SK-N-SH (cell line): ENCODE measurements around the gene LRIT2.

Source experiments
- GATA2 ChIP-seq: sonication (generic); formaldehyde crosslinking; IDR thresholded peaks from 2 replicates; pipeline ENCODE4 v1.5.0; 2020; ENCODE audit warnings: mild to moderate bottlenecking, missing genetic modification reagents
- MEF2A ChIP-seq: IDR thresholded peaks from 2 replicates; pipeline ENCODE4 v1.4.0; 2012; ENCODE audit warnings: low read depth, borderline replicate concordance
- MXI1 ChIP-seq: IDR thresholded peaks from 2 replicates; pipeline ENCODE4 v1.6.1; 2012; ENCODE audit warnings: mild to moderate bottlenecking, low read depth, low read length, improper control_type of control experiment
- POLR2AphosphoS5 ChIP-seq: IDR thresholded peaks from 2 replicates; pipeline ENCODE4 v1.6.1; 2012; ENCODE audit warnings: low read depth, low read length
- REST ChIP-seq: IDR thresholded peaks from 2 replicates; pipeline ENCODE4 v1.6.1; 2012; ENCODE audit warnings: mild to moderate bottlenecking, low read depth, low read length, moderate library complexity
- TEAD4 ChIP-seq: IDR thresholded peaks from 2 replicates; pipeline ENCODE4 v1.4.0; 2012; ENCODE audit warnings: mild to moderate bottlenecking, borderline replicate concordance; ENCODE audit not compliant: insufficient read depth
- USF2 ChIP-seq: fragments of 150-350 bp; IDR thresholded peaks from 2 replicates; pipeline ENCODE4 v1.6.1; 2017; ENCODE audit warnings: antibody characterized with exemption, low read length, low read depth, borderline replicate concordance
- TF ChIP-seq, protein P1 (sequence below): IDR thresholded peaks from 2 replicates; pipeline ENCODE4 v1.4.0; 2012; ENCODE audit warnings: low read depth
- TF ChIP-seq, protein P2 (sequence below): fragments of 200-600 bp; sonication (generic); IDR thresholded peaks from 2 replicates; pipeline ENCODE4 v1.6.1; 2017; ENCODE audit warnings: antibody characterized with exemption, mild to moderate bottlenecking, moderate library complexity

DNA sequence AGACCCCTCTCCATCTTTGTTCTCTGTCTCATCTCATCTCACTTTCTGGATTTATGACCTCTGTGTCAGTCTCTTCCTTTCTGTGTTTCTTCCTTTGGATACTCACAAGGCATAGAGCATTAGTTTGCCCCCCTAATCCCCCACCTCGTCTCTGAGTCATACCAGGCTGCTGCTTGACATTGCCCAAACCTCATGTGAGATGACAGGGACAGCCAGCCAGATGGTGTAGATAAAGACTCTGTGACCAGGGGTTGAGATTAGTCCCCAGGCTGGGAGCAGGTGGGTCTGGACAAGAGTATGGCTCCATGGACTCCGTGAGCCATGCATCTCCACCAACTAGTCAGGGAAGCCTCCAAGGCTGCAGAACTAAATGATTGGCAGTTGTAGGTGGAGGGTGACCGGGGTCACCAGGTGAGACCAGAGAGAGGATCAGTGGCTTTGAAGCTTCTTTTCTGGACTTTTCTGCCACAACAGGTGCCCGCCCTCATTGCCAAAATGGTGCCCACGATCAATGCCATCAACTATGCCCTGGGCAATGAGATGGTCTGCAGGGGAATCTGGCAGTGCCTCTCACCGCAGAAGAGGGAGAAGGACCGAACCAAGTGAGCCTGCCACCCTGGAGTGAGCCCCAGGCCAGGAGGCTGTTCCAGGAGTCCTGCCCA, 32.8 kb upstream of the LRIT2 start:
- TF ChIP-seq, protein P1, sequence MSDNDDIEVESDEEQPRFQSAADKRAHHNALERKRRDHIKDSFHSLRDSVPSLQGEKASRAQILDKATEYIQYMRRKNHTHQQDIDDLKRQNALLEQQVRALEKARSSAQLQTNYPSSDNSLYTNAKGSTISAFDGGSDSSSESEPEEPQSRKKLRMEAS: no peak
- TF ChIP-seq REST (no peak), TEAD4 (no peak), GATA2 (CRISPR knock-in tag) (0 out of 2 replicates have a peak, but pooled peaks have one; percentile 49), POLR2AphosphoS5 (no peak), MEF2A (no peak), USF2 (no peak), MXI1 (no peak)
- TF ChIP-seq, protein P2, sequence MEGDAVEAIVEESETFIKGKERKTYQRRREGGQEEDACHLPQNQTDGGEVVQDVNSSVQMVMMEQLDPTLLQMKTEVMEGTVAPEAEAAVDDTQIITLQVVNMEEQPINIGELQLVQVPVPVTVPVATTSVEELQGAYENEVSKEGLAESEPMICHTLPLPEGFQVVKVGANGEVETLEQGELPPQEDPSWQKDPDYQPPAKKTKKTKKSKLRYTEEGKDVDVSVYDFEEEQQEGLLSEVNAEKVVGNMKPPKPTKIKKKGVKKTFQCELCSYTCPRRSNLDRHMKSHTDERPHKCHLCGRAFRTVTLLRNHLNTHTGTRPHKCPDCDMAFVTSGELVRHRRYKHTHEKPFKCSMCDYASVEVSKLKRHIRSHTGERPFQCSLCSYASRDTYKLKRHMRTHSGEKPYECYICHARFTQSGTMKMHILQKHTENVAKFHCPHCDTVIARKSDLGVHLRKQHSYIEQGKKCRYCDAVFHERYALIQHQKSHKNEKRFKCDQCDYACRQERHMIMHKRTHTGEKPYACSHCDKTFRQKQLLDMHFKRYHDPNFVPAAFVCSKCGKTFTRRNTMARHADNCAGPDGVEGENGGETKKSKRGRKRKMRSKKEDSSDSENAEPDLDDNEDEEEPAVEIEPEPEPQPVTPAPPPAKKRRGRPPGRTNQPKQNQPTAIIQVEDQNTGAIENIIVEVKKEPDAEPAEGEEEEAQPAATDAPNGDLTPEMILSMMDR: no peak
